ENCODE measurements around the gene CLBA1. TPM values are rescaled to one million over a fixed set of nuclear protein-coding genes. Genes with fewer than 3 reads are reported as not detected.

Gene CLBA1
- total RNA-seq, 4 donors from 2014 or later, result 0.71 to 4.0 (median 3.3) TPM

- Histone ChIP-seq H3K4me1 (no peaks in the 10 kb centered on the region), H3K4me3 (no peak overlapping the region), H3K36me3 (no peaks in the 10 kb centered on the region), H3K9me3 (no peaks in the 10 kb centered on the region), H3K27ac (no peak overlapping the region), H3K27me3 (no peaks in the 10 kb centered on the region)
- in situ Hi-C loops (cut with MboI; ENCODE audit: low sequenced_read_pairs in 4 of 4) (no loop called here), intact Hi-C loops (cut with DNase I; ENCODE audit: low total_unique reads) (no loop called here)
- no peak for ATAC-seq
- no peak for DNase-seq
- TF ChIP-seq POLR2A (IDR thresholded peaks at IDR 0.05) (no peak), CTCF (IDR thresholded peaks at IDR 0.05 in 4 of 5, conservative IDR thresholded peaks at IDR 0.05 in 1 of 5) (no peak)
These were observed 6.3 kb downstream of the CLBA1 start for GRCh38 chr14:104991896-104992230.

GRCh38 chr14:104992501-104992900, 6.9 kb downstream of the CLBA1 start:
- TF ChIP-seq POLR2A (IDR thresholded peaks at IDR 0.05), result no peak
- TF ChIP-seq CTCF (IDR thresholded peaks at IDR 0.05 in 4 of 5, conservative IDR thresholded peaks at IDR 0.05 in 1 of 5), result no peak
- no peak for ATAC-seq
- DNase-seq, result no peak
- Histone ChIP-seq H3K4me3 (no peak overlapping the region), H3K36me3 (no peaks in the 10 kb centered on the region), H3K27me3 (no peaks in the 10 kb centered on the region), H3K27ac (no peak overlapping the region), H3K9me3 (no peaks in the 10 kb centered on the region), H3K4me1 (no peaks in the 10 kb centered on the region)
- in situ Hi-C loops (cut with MboI; ENCODE audit: low sequenced_read_pairs in 4 of 4) (no loop called here), intact Hi-C loops (cut with DNase I; ENCODE audit: low total_unique reads) (no loop called here)

DNA sequence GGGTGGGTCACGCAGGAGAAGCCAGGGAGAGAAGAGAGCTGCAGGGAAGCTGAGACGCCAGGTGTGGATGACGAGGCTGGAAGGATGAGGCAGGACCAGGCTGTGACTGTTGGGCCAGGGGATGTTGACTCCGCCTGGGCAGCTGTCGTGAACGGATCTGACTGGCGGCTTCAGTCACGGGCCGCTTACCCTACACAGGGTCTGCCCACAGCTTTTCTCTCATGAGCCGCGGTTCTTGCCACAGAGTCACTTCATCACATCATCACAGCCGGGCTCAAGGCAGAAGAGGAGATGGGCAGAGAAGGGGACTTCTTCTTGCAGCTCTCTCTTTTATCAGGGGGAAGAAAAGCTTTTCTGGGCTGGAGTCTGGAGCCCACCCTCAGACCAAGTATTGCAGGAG, 7.7 kb downstream of the CLBA1 start:
- Histone ChIP-seq H3K27ac (no peak overlapping the region), H3K9me3 (no peaks in the 10 kb centered on the region), H3K36me3 (no peaks in the 10 kb centered on the region), H3K4me3 (no peak overlapping the region), H3K27me3 (no peaks in the 10 kb centered on the region), H3K4me1 (no peaks in the 10 kb centered on the region)
- intact Hi-C loops (cut with DNase I; ENCODE audit: low total_unique reads) (no loop called here), in situ Hi-C loops (cut with MboI; ENCODE audit: low sequenced_read_pairs in 4 of 4) (no loop called here)
- DNase-seq (no peak), ATAC-seq (no peak)
- TF ChIP-seq CTCF (IDR thresholded peaks at IDR 0.05 in 4 of 5, conservative IDR thresholded peaks at IDR 0.05 in 1 of 5), result no peak
- no peak for TF ChIP-seq POLR2A (IDR thresholded peaks at IDR 0.05)

DNA sequence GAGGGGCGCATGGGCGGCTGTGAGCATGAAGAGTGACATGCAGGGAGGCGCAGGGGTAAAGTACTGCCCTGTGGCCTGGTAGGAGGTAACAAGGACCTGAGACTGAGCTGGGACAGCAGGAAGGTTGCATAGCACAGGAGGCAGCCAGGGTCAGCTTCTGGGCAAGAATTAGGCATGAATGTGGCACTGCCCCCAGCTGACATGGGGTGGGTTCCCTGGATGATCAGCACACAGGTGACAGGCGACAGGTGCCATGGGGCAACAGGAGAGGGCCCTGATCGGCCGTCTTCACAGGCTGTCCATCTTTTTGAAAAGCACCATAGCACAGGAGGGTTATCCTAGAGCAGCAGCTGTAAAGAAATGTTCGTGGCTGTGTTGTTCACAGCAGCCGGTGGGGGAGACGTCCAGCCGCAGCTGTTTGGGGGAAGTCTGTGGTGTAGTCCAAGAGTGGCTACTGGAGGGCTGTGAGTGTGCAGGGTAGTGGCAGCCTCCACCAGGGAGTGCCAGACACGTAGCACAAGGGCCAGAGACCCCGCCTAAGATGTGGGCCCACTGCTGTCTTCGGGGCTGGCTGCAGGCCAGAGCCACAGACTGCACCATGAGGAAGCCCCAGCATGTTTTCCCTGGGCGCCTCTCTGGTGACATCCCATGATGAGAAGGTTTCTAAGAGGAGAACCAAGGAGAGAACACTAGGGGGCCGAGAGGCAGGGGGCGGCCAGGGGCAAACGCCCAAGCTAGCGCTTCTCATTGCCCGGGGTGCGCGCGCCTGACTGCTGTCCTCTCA, 8.4 kb downstream of the CLBA1 start:
- Histone ChIP-seq H3K27me3 (no peaks in the 10 kb centered on the region), H3K4me1 (no peaks in the 10 kb centered on the region), H3K9me3 (no peaks in the 10 kb centered on the region), H3K27ac (no peak overlapping the region), H3K4me3 (no peak overlapping the region), H3K36me3 (no peaks in the 10 kb centered on the region)
- DNase-seq (no peak), ATAC-seq (no peak)
- TF ChIP-seq CTCF (IDR thresholded peaks at IDR 0.05 in 4 of 5, conservative IDR thresholded peaks at IDR 0.05 in 1 of 5) (no peak), POLR2A (IDR thresholded peaks at IDR 0.05) (no peak)
- in situ Hi-C loops (cut with MboI; ENCODE audit: low sequenced_read_pairs in 4 of 4), result no loop called here
- intact Hi-C loops (cut with DNase I; ENCODE audit: low total_unique reads), result no loop called here

DNA sequence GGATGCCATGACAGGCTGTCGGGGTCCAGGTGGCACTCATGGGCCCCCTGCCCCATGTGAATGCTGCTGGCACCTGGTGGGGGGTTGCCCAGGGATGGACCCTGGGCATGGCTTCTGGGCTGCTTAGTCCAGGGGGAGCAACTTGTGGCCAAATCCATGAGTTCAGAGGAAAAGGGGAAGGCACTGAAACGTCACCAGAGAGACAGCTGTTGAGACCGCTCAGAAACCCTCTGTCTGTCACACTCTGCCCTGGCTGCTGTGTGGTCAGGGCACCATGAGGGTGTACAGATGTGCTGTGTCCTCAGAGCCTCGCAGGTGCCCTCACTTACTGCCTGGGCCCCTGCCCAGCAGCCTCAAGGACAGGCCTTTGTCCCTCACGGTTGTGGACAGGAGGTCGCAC, 9.4 kb downstream of the CLBA1 start:
- no peak for DNase-seq
- H3K36me3 ChIP-seq, result no peaks in the 10 kb centered on the region
- TF ChIP-seq CTCF (IDR thresholded peaks at IDR 0.05 in 4 of 5, conservative IDR thresholded peaks at IDR 0.05 in 1 of 5) (no peak), POLR2A (IDR thresholded peaks at IDR 0.05) (no peak)
- in situ Hi-C loops (cut with MboI; ENCODE audit: low sequenced_read_pairs in 4 of 4), result no loop called here
- H3K27me3 ChIP-seq, result no peaks in the 10 kb centered on the region
- intact Hi-C loops (cut with DNase I; ENCODE audit: low total_unique reads), result no loop called here
- no peak overlapping the region for H3K4me3 ChIP-seq
- no peak for ATAC-seq
- H3K9me3 ChIP-seq, result no peaks in the 10 kb centered on the region
- H3K27ac ChIP-seq, result no peak overlapping the region
- H3K4me1 ChIP-seq, result no peaks in the 10 kb centered on the region

Data from gastrocnemius medialis (tissue), 4 donors.